GM06990 (cell line): ENCODE data around the gene NCAPD3.

ENCODE experiments used
- DNase-seq: peaks from one replicate; pipeline ENCODE4 v3.0.0-alpha.2; 2011; ENCODE audit not compliant: insufficient read length; ENCODE audit errors: extremely low read depth
- H3K27me3 ChIP-seq: replicated peaks from 2 replicates; pipeline ENCODE4 v1.6.0; 2011; ENCODE audit warnings: low read length; ENCODE audit not compliant: control insufficient read depth, insufficient read depth
- H3K36me3 ChIP-seq: 2 replicates; pipeline ENCODE4 v1.5.1; 2011; ENCODE audit warnings: low read length; ENCODE audit not compliant: control insufficient read depth, insufficient read depth
- H3K4me3 ChIP-seq: replicated peaks from 2 replicates; pipeline ENCODE4 v1.5.1; 2011; ENCODE audit warnings: low read depth, mild to moderate bottlenecking, control low read depth, low read length
- CTCF ChIP-seq: IDR thresholded peaks from 2 replicates; pipeline ENCODE4 v1.5.1; 2011; ENCODE audit warnings: low read length, control low read depth, mild to moderate bottlenecking, inconsistent platforms; ENCODE audit not compliant: insufficient read depth, poor library complexity, severe bottlenecking

Gene NCAPD3

GRCh38 chr11:134244593-134244992 lies 20.8 kb upstream of the NCAPD3 start:
- H3K36me3 ChIP-seq: peaks cover 22% of the 10 kb centered on the region
- no peaks in the 10 kb centered on the region for H3K27me3 ChIP-seq
- no peak overlapping the region for H3K4me3 ChIP-seq
- TF ChIP-seq CTCF: peak; percentile 72
- peak; percentile 32 for DNase-seq

- Histone ChIP-seq H3K4me3 (no peak overlapping the region), H3K27me3 (no peaks in the 10 kb centered on the region), H3K36me3 (peaks cover 24% of the 10 kb centered on the region)
- DNase-seq: no peak
- no peak for TF ChIP-seq CTCF
These were observed 20.1 kb upstream of the NCAPD3 start for GRCh38 chr11:134243913-134244312.

GRCh38 chr11:134242376-134242775 lies 18.6 kb upstream of the NCAPD3 start:
- Histone ChIP-seq H3K27me3 (no peaks in the 10 kb centered on the region), H3K36me3 (peaks cover 21% of the 10 kb centered on the region), H3K4me3 (no peak overlapping the region)
- TF ChIP-seq CTCF: no peak
- no peak for DNase-seq

GRCh38 chr11:134240592-134240991 lies 16.8 kb upstream of the NCAPD3 start:
- Histone ChIP-seq H3K4me3 (no peak overlapping the region), H3K36me3 (peaks cover 11% of the 10 kb centered on the region), H3K27me3 (no peaks in the 10 kb centered on the region)
- TF ChIP-seq CTCF: no peak
- no peak for DNase-seq

GRCh38 chr11:134238956-134239355 lies 15.2 kb upstream of the NCAPD3 start:
- H3K36me3 ChIP-seq: peaks cover 9% of the 10 kb centered on the region
- no peak for DNase-seq
- no peak for TF ChIP-seq CTCF
- no peaks in the 10 kb centered on the region for H3K27me3 ChIP-seq
- no peak overlapping the region for H3K4me3 ChIP-seq

- no peak for TF ChIP-seq CTCF
- Histone ChIP-seq H3K36me3 (peaks cover 8% of the 10 kb centered on the region), H3K27me3 (no peaks in the 10 kb centered on the region), H3K4me3 (no peak overlapping the region)
- DNase-seq: no peak
These were observed 13.8 kb upstream of the NCAPD3 start for GRCh38 chr11:134237557-134237922.
